Esophagus muscularis mucosa (tissue), 4 donors: ENCODE results near the gene SEPSECS.
A peak's percentile ranks its signal among the peaks of the same experiment; 100 is the strongest.

Source experiments
- EP300 ChIP-seq: sonication (generic); formaldehyde crosslinking; IDR thresholded peaks from one replicate; pipeline ENCODE4 v1.6.1; 2017; ENCODE audit warnings: antibody characterized with exemption
- POLR2A ChIP-seq: fragments of 450-650 bp; IDR thresholded peaks from one replicate; pipeline ENCODE4 v1.6.1; 2017; ENCODE audit warnings: antibody characterized with exemption, moderate library complexity, mild to moderate bottlenecking, low read depth
- POLR2AphosphoS5 ChIP-seq, 2 donors: sonication (generic); formaldehyde crosslinking; IDR thresholded peaks; one replicate each; pipeline ENCODE4 v1.6.1; 2017; ENCODE audit warnings: antibody characterized with exemption in 2 of 2
- TF ChIP-seq, protein P1 (sequence below), 3 experiments: fragments of 200-600 bp in 2 of 3; fragments of 450-650 bp in 1 of 3; sonication (generic) in 2 of 3; IDR thresholded peaks; one replicate each; pipeline ENCODE4 v1.5.1; 2017 to 2019; ENCODE audit warnings: antibody characterized with exemption in 3 of 3, mild to moderate bottlenecking in 2 of 3, moderate library complexity in 1 of 3

DNA sequence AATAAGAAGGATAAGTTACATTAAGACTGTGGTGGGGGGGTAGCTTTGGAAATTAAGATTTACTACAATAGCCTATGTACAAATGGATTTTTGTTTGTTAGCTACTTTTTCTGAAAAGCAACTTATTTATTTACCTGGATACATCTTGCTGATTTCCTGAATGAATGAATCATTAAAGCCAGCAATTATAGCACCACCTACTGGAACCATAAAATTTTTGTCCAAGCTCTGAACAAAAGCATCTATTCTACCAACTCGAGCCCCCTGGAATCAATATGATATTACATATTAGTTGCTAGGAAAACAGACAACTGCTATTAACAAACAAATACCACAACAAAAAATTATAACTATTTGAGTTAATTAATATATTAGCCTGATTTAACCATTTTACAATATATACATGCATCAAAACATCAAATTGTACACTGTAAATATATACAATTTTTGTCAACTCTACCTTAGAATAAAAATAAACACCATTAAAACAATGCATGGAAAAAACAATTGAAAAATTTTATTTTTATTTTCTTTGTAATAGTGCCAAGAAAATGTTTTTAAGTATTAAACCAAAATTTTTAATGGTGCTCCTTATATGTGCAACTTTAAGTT lies 15.3 kb downstream of the SEPSECS start:
- TF ChIP-seq, protein P1, sequence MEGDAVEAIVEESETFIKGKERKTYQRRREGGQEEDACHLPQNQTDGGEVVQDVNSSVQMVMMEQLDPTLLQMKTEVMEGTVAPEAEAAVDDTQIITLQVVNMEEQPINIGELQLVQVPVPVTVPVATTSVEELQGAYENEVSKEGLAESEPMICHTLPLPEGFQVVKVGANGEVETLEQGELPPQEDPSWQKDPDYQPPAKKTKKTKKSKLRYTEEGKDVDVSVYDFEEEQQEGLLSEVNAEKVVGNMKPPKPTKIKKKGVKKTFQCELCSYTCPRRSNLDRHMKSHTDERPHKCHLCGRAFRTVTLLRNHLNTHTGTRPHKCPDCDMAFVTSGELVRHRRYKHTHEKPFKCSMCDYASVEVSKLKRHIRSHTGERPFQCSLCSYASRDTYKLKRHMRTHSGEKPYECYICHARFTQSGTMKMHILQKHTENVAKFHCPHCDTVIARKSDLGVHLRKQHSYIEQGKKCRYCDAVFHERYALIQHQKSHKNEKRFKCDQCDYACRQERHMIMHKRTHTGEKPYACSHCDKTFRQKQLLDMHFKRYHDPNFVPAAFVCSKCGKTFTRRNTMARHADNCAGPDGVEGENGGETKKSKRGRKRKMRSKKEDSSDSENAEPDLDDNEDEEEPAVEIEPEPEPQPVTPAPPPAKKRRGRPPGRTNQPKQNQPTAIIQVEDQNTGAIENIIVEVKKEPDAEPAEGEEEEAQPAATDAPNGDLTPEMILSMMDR (IDR thresholded peaks at IDR 0.05), result peak; percentile 45 to 61 (median 46)
- TF ChIP-seq POLR2A (no peak), EP300 (no peak), POLR2AphosphoS5 (IDR thresholded peaks at IDR 0.05) (no peak)
